HepG2 (cell line): ENCODE results near the gene INF2. TPM values are rescaled to one million over a fixed set of nuclear protein-coding genes. Genes with fewer than 3 reads are reported as not detected.

Experiments used
- BRD4 ChIP-seq: sonication (generic); formaldehyde crosslinking; IDR thresholded peaks from 2 replicates; pipeline ENCODE4 v1.4.0; 2020; ENCODE audit warnings: missing genetic modification reagents
- ETV5 ChIP-seq: IDR thresholded peaks from 2 replicates; pipeline ENCODE4 v1.6.1; 2018; ENCODE audit warnings: missing biosample characterization, missing genetic modification reagents, inconsistent platforms, borderline replicate concordance
- FOXK1 ChIP-seq: sonication (generic); formaldehyde crosslinking; IDR thresholded peaks from 2 replicates; pipeline ENCODE4 v1.4.0; 2020; ENCODE audit warnings: low read depth, missing genetic modification reagents, borderline replicate concordance
- ZNF350 ChIP-seq: sonication (generic); formaldehyde crosslinking; IDR thresholded peaks from 2 replicates; pipeline ENCODE4 v1.4.0; 2020; ENCODE audit warnings: mild to moderate bottlenecking, low read depth, missing genetic modification reagents, borderline replicate concordance
- ZNF687 ChIP-seq: sonication (generic); formaldehyde crosslinking; IDR thresholded peaks from 2 replicates; pipeline ENCODE4 v1.5.1; 2020; ENCODE audit warnings: mild to moderate bottlenecking, missing genetic modification reagents, moderate library complexity
- polyA plus RNA-seq, 8 experiments: library from polyadenylated mRNA; depleted of rRNA in 3 of 8; stranded (reverse) in 7 of 8; unstranded in 1 of 8; fragments of >200 nt; fragmentation: Illumina TruSeq in 4 of 8; extraction: Trizol in 4 of 8; gene quantifications; 2 replicates each; pipeline versions ENCODE4 v1.2.1 to v1.2.3, GENCODE V29; 2011 to 2016; ENCODE audit warnings: low read depth in 4 of 8, missing spikeins in 1 of 8, mixed read lengths in 1 of 8; ENCODE audit not compliant: insufficient read depth in 1 of 8
- total RNA-seq, 5 experiments: library from RNA; depleted of rRNA; stranded (reverse); fragments of >200 nt; fragmentation: Illumina TruSeq; extraction: Trizol; gene quantifications; 2 replicates each; pipeline ENCODE4 v1.2.3, GENCODE V29; 2016; ENCODE audit warnings: low read depth in 1 of 5
- TF ChIP-seq, protein P1 (sequence below), 2 experiments: sonication (generic) in 1 of 2; formaldehyde crosslinking in 1 of 2; IDR thresholded peaks; 2 replicates each; pipeline versions ENCODE4 v1.6.1 to v1.9.0; 2014 to 2022; ENCODE audit warnings: antibody characterized with exemption in 1 of 2, borderline replicate concordance in 1 of 2, inconsistent platforms in 1 of 2, low read depth in 1 of 2, missing genetic modification reagents in 1 of 2
- TF ChIP-seq, protein P2 (sequence below): sonication (generic); formaldehyde crosslinking; conservative IDR thresholded peaks from 2 replicates; pipeline ENCODE4 v1.5.0; 2020; ENCODE audit warnings: missing genetic modification reagents

INF2 gene
- total and polyA plus RNA-seq, 2 of the 13 experiments (the other 11 are each of a cell fraction or from before 2014, with no cell fraction given), result 16.4 to 26.4 TPM

GRCh38 chr14:104724981-104725771 is 35.8 kb downstream of the INF2 start (continued):
- TF ChIP-seq, protein P1, sequence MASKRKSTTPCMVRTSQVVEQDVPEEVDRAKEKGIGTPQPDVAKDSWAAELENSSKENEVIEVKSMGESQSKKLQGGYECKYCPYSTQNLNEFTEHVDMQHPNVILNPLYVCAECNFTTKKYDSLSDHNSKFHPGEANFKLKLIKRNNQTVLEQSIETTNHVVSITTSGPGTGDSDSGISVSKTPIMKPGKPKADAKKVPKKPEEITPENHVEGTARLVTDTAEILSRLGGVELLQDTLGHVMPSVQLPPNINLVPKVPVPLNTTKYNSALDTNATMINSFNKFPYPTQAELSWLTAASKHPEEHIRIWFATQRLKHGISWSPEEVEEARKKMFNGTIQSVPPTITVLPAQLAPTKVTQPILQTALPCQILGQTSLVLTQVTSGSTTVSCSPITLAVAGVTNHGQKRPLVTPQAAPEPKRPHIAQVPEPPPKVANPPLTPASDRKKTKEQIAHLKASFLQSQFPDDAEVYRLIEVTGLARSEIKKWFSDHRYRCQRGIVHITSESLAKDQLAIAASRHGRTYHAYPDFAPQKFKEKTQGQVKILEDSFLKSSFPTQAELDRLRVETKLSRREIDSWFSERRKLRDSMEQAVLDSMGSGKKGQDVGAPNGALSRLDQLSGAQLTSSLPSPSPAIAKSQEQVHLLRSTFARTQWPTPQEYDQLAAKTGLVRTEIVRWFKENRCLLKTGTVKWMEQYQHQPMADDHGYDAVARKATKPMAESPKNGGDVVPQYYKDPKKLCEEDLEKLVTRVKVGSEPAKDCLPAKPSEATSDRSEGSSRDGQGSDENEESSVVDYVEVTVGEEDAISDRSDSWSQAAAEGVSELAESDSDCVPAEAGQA (IDR thresholded peaks at IDR 0.05; ENCODE audit: low read depth), result no peak
- TF ChIP-seq, protein P1 (CRISPR knock-in tag; IDR thresholded peaks at IDR 0.05; ENCODE audit: borderline replicate concordance), result no peak
- TF ChIP-seq ZNF350 (CRISPR knock-in tag), result peak; percentile 16; the same call in 1 of the 2 replicates
- peak; percentile 77 for TF ChIP-seq ZNF687
- peak; percentile 64; the same call in 1 of the 2 replicates for TF ChIP-seq ETV5
- TF ChIP-seq, protein P2, sequence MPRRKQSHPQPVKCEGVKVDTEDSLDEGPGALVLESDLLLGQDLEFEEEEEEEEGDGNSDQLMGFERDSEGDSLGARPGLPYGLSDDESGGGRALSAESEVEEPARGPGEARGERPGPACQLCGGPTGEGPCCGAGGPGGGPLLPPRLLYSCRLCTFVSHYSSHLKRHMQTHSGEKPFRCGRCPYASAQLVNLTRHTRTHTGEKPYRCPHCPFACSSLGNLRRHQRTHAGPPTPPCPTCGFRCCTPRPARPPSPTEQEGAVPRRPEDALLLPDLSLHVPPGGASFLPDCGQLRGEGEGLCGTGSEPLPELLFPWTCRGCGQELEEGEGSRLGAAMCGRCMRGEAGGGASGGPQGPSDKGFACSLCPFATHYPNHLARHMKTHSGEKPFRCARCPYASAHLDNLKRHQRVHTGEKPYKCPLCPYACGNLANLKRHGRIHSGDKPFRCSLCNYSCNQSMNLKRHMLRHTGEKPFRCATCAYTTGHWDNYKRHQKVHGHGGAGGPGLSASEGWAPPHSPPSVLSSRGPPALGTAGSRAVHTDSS (CRISPR knock-in tag), result no peak
- TF ChIP-seq BRD4 (CRISPR knock-in tag), result 0 out of 2 replicates have a peak, but pooled peaks have one; percentile 16
- no peak for TF ChIP-seq FOXK1 (CRISPR knock-in tag)
